Stimulated activated naive B cell treated with anti-CD40 and anti-IgM and Interleukin-4, amounts not matched to agents 10 μg/mL and 1 μg/mL and 100 μg/mL, for 72 hours (primary cell): ENCODE data around the gene RNF212.
"Not testable (repeated sequence)": the region's sequence is repeated elsewhere in the genome, so short reads cannot be mapped to it uniquely, and the experiment has no call there.

Experiments used
- ATAC-seq, 2 donors: fragments of 150-1000 bp; cut with Tn5 transposase; replicated peaks; 2 replicates each; pipeline ENCODE4 v1.10.0; 2021; ENCODE audit warnings: moderate library complexity in 1 of 2
- DNase-seq: peaks from one replicate; pipeline ENCODE4 v3.0.0; 2021
- H3K27ac Mint-ChIP-seq: one replicate; pipeline ENCODE4 v1.8.0; 2022; ENCODE audit warnings: mild to moderate bottlenecking, mixed read lengths
- H3K27me3 Mint-ChIP-seq, 2 donors: one replicate each; pipeline ENCODE4 v1.8.0; 2022; ENCODE audit warnings: mixed read lengths in 2 of 2
- H3K36me3 Mint-ChIP-seq, 2 donors: one replicate each; pipeline ENCODE4 v1.8.0; 2022; ENCODE audit warnings: mixed read lengths in 2 of 2, mild to moderate bottlenecking in 1 of 2
- H3K4me1 Mint-ChIP-seq, 2 donors: one replicate each; pipeline ENCODE4 v1.8.0; 2022; ENCODE audit warnings: mixed read lengths in 2 of 2, mild to moderate bottlenecking in 1 of 2
- H3K4me3 Mint-ChIP-seq, 2 donors: one replicate each; pipeline ENCODE4 v1.8.0; 2022; ENCODE audit warnings: mild to moderate bottlenecking in 2 of 2, mixed read lengths in 2 of 2, moderate library complexity in 1 of 2
- H3K9me3 Mint-ChIP-seq, 2 donors: one replicate each; pipeline ENCODE4 v1.8.0; 2022; ENCODE audit warnings: mixed read lengths in 2 of 2, mild to moderate bottlenecking in 1 of 2

The RNF212 gene

DNA sequence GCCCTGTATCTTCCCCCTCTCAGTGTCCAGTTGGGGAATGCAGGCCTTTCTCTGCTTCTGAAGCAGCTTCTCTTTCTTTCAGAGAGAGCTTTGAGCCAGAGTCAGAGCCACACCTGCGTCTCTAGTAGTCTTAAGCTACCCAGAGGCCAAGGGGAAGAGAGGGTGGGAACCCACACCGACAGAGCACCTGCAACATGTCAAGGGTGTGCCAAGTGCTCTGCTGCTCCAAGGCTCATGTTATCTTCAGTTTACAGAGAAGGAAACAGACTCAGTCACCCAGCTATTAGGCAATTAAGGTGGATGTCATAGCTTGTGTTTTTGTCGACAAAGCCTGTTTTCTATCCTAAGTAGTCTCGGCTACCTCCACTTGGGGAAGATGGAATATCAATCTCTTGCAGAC lies 22.7 kb upstream of the RNF212 start:
- no peak for DNase-seq
- H3K27ac Mint-ChIP-seq: no peak overlapping the region
- H3K4me1 Mint-ChIP-seq: peaks cover 14 to 31% of the 10 kb centered on the region in 2 donors
- no peak for ATAC-seq
- H3K36me3 Mint-ChIP-seq: peaks cover 0 to 1% of the 10 kb centered on the region in 2 donors
- no peaks in the 10 kb centered on the region for H3K27me3 Mint-ChIP-seq
- H3K9me3 Mint-ChIP-seq: no peaks in the 10 kb centered on the region
- H3K4me3 Mint-ChIP-seq: no peak overlapping the region

- no peaks in the 10 kb centered on the region for H3K9me3 Mint-ChIP-seq
- DNase-seq: no peak
These were observed 19.7 kb upstream of the RNF212 start for GRCh38 chr4:1133033-1133432.

GRCh38 chr4:1130316-1131186 lies 17.2 kb upstream of the RNF212 start:
- peaks cover 8 to 15% of the 10 kb centered on the region in 2 donors for H3K27me3 Mint-ChIP-seq
- DNase-seq (peak; percentile 58), ATAC-seq (peak; percentile 95)
- peaks cover 11 to 18% of the 10 kb centered on the region in 2 donors for H3K4me1 Mint-ChIP-seq
- H3K4me3 Mint-ChIP-seq: no peak overlapping the region
- H3K9me3 Mint-ChIP-seq: no peaks in the 10 kb centered on the region
- H3K36me3 Mint-ChIP-seq: no peaks in the 10 kb centered on the region
- no peak overlapping the region for H3K27ac Mint-ChIP-seq

More at GRCh38 chr4:1133033-1133432, 19.7 kb upstream of the RNF212 start:
- H3K36me3 Mint-ChIP-seq: no peaks in the 10 kb centered on the region
- no peak overlapping the region for H3K27ac Mint-ChIP-seq
- peaks cover 0 to under 1% of the 10 kb centered on the region in 2 donors for H3K27me3 Mint-ChIP-seq
- peaks cover 18 to 37% of the 10 kb centered on the region in 2 donors for H3K4me1 Mint-ChIP-seq
- peak; percentile 56 to 74 for ATAC-seq
- no peak overlapping the region for H3K4me3 Mint-ChIP-seq

DNA sequence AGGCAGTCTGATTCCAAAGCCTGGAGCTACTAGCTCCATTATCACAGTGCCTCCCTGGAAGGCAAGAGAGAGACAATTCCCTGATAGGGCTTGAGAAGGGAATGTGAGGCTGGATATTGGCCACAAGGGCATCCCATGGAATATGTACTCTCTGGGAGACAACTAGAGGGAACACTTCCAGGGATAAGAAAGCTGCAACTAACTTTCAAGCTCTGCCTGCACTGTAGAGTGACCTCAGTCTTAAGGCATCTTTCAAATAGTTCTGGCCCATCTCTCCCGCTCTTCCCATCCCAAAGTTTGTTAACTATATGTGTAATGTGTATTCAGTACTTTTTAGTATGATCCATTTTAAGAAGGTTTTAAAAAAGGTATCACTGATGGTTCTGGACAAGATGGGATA lies 13.1 kb upstream of the RNF212 start:
- Mint-ChIP-seq H3K4me3 (no peak overlapping the region), H3K4me1 (peaks cover 4 to 6% of the 10 kb centered on the region in 2 donors), H3K27ac (no peak overlapping the region), H3K36me3 (no peaks in the 10 kb centered on the region), H3K27me3 (peaks cover 13 to 21% of the 10 kb centered on the region in 2 donors), H3K9me3 (no peaks in the 10 kb centered on the region)
- no peak for DNase-seq
- no peak for ATAC-seq

- not testable (repeated sequence) for H3K4me3 Mint-ChIP-seq, H3K9me3 Mint-ChIP-seq, ATAC-seq, DNase-seq, H3K4me1 Mint-ChIP-seq, H3K27ac Mint-ChIP-seq, H3K36me3 Mint-ChIP-seq
- H3K27me3 Mint-ChIP-seq: peaks cover 13 to 21% of the 10 kb centered on the region in 2 donors
These were observed 12.1 kb upstream of the RNF212 start for GRCh38 chr4:1125466-1125865.

- no peak overlapping the region for H3K27ac Mint-ChIP-seq
- H3K4me1 Mint-ChIP-seq: no peaks in the 10 kb centered on the region
- H3K9me3 Mint-ChIP-seq: no peaks in the 10 kb centered on the region
- H3K36me3 Mint-ChIP-seq: no peaks in the 10 kb centered on the region
- no peak overlapping the region for H3K4me3 Mint-ChIP-seq
- ATAC-seq (no peak), DNase-seq (no peak)
- peaks cover 13 to 21% of the 10 kb centered on the region in 2 donors for H3K27me3 Mint-ChIP-seq
These were observed 11.5 kb upstream of the RNF212 start for GRCh38 chr4:1124818-1125217.

GRCh38 chr4:1122505-1122904 lies 9.1 kb upstream of the RNF212 start:
- H3K27me3 Mint-ChIP-seq: peaks cover 13 to 16% of the 10 kb centered on the region in 2 donors
- H3K9me3 Mint-ChIP-seq: no peaks in the 10 kb centered on the region
- DNase-seq (no peak), ATAC-seq (no peak)
- H3K4me1 Mint-ChIP-seq: no peaks in the 10 kb centered on the region
- no peaks in the 10 kb centered on the region for H3K36me3 Mint-ChIP-seq
- H3K27ac Mint-ChIP-seq: no peak overlapping the region
- no peak overlapping the region for H3K4me3 Mint-ChIP-seq

DNA sequence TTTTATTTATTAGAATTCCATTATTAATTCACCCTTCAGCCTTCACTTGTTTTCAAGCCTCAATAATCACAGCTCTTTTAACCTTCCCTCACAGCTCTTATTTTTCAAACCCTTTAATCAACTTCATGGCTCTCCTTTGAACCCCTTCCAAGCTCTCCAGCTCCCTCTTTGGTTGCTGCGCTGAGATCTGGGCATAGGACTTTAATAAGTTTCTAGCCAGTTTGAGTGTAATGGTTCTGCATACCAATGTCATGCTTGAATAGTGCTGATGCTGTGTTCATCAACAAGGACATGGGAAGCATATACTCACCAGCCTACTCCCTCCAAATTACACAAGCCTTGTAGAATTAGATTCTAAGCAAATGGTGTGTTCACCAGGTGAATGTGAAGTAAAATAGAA lies 3.5 kb upstream of the RNF212 start:
- Mint-ChIP-seq H3K9me3 (no peaks in the 10 kb centered on the region), H3K36me3 (peaks cover 0 to 3% of the 10 kb centered on the region in 2 donors), H3K27me3 (peaks cover 9% of the 10 kb centered on the region in 2 donors), H3K4me3 (no peak overlapping the region), H3K27ac (no peak overlapping the region), H3K4me1 (no peaks in the 10 kb centered on the region)
- DNase-seq (no peak), ATAC-seq (no peak)

DNA sequence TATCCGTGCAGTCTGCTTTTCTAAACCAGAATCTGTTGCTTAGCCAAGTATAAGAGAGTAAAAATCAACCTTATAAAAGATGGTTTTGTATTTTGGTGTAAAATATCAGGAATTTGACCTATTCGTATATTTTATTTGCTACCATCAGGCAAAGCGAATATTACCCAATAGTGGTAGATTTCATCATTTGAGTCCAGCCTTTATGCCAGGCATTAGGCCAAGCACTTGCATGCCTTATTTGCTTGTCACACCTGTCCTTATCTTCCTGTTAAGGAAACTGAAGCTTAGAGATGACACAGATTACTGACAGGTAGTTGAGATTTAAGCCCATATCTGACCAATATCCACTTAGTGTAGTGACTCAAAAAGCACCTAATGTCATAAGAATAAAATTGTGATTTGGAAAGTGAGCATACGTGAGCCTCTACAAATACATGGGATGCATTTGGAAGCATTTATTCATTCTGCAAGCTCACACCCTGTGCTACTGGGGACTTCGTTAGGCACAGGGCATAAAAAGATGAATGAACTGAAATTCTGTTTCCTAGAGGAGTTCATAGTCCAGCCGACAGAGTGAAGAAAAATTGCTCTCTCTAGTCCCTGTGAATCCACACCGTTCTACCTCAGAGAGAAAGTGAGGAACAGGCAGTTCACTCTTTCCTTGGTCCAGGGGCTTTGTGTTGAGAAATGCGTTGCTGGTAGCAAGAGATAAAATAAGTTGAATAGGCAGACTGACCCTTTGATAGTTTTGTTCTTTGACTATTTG lies 2.3 kb upstream of the RNF212 start:
- Mint-ChIP-seq H3K9me3 (no peaks in the 10 kb centered on the region), H3K27me3 (peaks cover 20% of the 10 kb centered on the region in 2 donors), H3K36me3 (peaks cover 0 to 3% of the 10 kb centered on the region in 2 donors), H3K4me1 (no peaks in the 10 kb centered on the region), H3K27ac (no peak overlapping the region), H3K4me3 (no peak overlapping the region)
- DNase-seq (no peak), ATAC-seq (no peak)

DNA sequence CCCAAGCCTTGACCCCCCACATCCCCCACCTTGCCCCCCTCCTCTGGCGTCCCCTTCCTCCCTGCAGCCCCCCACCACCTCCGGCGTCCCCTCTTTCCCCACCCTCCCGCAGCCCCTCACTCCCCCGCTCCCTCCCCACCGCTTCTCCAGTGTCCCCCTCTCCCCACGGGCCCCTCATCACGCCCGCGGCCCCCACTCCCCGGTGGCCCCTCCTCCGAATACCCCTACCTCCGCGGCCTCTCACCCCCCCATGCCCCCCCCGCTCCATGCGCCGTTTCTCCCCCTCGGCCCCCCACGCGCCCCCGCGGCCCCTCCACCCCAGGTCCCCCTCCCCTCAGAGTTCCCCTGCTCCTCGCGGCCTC lies 562 bp downstream of the RNF212 start:
- no peaks in the 10 kb centered on the region for H3K9me3 Mint-ChIP-seq
- DNase-seq (no peak), ATAC-seq (no peak)
- H3K27ac Mint-ChIP-seq: no peak overlapping the region
- peaks cover 25 to 29% of the 10 kb centered on the region in 2 donors for H3K27me3 Mint-ChIP-seq
- peaks cover 0 to 3% of the 10 kb centered on the region in 2 donors for H3K36me3 Mint-ChIP-seq
- no peak overlapping the region for H3K4me3 Mint-ChIP-seq
- H3K4me1 Mint-ChIP-seq: no peaks in the 10 kb centered on the region

GRCh38 chr4:1112174-1112820 lies 1.1 kb downstream of the RNF212 start:
- H3K4me3 Mint-ChIP-seq: no peak overlapping the region
- peaks cover 0 to 3% of the 10 kb centered on the region in 2 donors for H3K36me3 Mint-ChIP-seq
- DNase-seq (no peak), ATAC-seq (peak in 1 of 2 donors; percentile 25)
- H3K4me1 Mint-ChIP-seq: no peaks in the 10 kb centered on the region
- H3K27me3 Mint-ChIP-seq: peaks cover 25 to 29% of the 10 kb centered on the region in 2 donors
- H3K9me3 Mint-ChIP-seq: no peaks in the 10 kb centered on the region
- no peak overlapping the region for H3K27ac Mint-ChIP-seq

DNA sequence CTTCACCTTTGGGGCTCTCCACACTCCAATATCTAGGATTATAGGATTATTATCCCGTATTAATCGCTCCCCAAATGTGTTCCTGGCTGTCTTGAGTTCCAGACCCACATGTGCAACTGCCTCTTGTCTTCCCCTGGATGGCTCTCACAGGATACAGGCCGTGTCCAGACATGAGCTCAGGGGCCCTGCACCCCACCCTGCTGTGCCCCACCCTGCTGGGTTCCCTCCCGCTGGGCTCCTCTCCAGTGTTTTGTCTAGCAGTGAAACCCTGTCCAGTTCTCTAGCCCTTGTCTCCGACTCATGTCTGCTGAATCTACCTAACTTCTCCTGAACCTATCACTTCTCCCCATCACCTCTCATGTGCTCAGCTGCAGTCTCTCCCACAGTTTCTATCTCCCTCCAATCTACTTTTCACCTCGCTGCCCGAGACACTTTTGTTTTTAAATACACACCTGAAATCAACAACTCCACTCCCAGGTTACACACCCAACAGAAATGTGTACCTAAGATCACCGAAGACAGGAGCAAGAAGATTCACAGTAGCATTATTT lies 2.0 kb downstream of the RNF212 start:
- Mint-ChIP-seq H3K27ac (no peak overlapping the region), H3K4me3 (no peak overlapping the region)
- no peak for DNase-seq

DNA sequence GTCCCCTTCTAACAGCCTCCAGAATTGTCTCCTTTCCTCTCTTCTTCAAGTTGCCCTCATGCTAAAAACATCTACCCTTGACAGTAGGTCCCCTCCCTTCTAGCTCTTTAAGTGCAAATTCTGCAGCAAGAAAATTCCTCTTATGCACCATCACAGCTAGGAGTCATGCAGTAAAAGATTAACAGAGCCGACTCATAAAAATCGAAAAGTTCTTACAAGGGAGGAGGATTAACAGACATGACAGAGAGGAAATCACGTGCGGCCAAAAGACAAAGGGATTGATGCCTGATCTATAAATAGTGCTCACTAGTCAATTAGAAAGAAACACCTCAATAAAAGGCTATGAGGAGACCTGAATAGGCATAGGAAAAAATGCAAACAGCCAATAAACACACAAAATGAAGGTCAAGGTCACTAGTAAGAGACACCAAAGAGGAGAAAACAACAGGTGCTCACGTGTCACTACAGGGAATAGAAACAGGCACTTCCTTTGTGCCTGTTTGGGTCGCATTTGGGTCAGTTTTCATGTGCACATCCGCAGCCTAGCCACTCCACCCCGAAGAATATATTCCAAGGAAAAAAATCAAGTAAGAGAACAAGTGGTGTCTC lies 3.4 kb downstream of the RNF212 start:
- H3K27me3 Mint-ChIP-seq: peaks cover 25 to 29% of the 10 kb centered on the region in 2 donors
- no peaks in the 10 kb centered on the region for H3K9me3 Mint-ChIP-seq
- peaks cover 0 to 3% of the 10 kb centered on the region in 2 donors for H3K36me3 Mint-ChIP-seq

More for the DNA sequence above, 2.0 kb downstream of the RNF212 start:
- ATAC-seq: no peak
- Mint-ChIP-seq H3K4me1 (no peaks in the 10 kb centered on the region), H3K27me3 (peaks cover 25 to 29% of the 10 kb centered on the region in 2 donors), H3K36me3 (peaks cover 0 to 3% of the 10 kb centered on the region in 2 donors), H3K9me3 (no peaks in the 10 kb centered on the region)

GRCh38 chr4:1109333-1109732 lies 4.0 kb downstream of the RNF212 start:
- Mint-ChIP-seq H3K4me3 (no peak overlapping the region), H3K36me3 (peaks cover 0 to 3% of the 10 kb centered on the region in 2 donors), H3K4me1 (no peaks in the 10 kb centered on the region), H3K9me3 (no peaks in the 10 kb centered on the region), H3K27ac (no peak overlapping the region), H3K27me3 (peaks cover 25 to 29% of the 10 kb centered on the region in 2 donors)
- DNase-seq (no peak), ATAC-seq (no peak)

More for the DNA sequence above, 3.4 kb downstream of the RNF212 start:
- ATAC-seq (no peak), DNase-seq (no peak)
- no peak overlapping the region for H3K4me3 Mint-ChIP-seq
- H3K4me1 Mint-ChIP-seq: no peaks in the 10 kb centered on the region
- no peak overlapping the region for H3K27ac Mint-ChIP-seq
